ENCODE measurements around the gene RCCD1. TPM values are rescaled to one million over a fixed set of nuclear protein-coding genes. Genes with fewer than 3 reads are reported as not detected.

The RCCD1 gene
- total RNA-seq, 1 donor from 2014 or later: 11.5 TPM

GRCh38 chr15:90988296-90988695 lies 33.6 kb downstream of the RCCD1 start:
- Mint-ChIP-seq H3K27me3 (ENCODE audit: unreplicated experiment) (peaks cover 2% of the 10 kb centered on the region), H3K4me3 (ENCODE audit: unreplicated experiment) (no peak overlapping the region), H3K9me3 (ENCODE audit: unreplicated experiment) (peaks cover 5% of the 10 kb centered on the region), H3K27ac (ENCODE audit: unreplicated experiment) (no peak overlapping the region), H3K36me3 (ENCODE audit: unreplicated experiment) (no peaks in the 10 kb centered on the region), H3K4me1 (ENCODE audit: low read depth, unreplicated experiment) (no peaks in the 10 kb centered on the region)
- TF ChIP-seq CTCF (IDR thresholded peaks at IDR 0.05; ENCODE audit: partially characterized antibody, unreplicated experiment): no peak
- no peak for DNase-seq

- no peak for TF ChIP-seq CTCF (IDR thresholded peaks at IDR 0.05; ENCODE audit: partially characterized antibody, unreplicated experiment)
- Mint-ChIP-seq H3K36me3 (ENCODE audit: unreplicated experiment) (no peaks in the 10 kb centered on the region), H3K9me3 (ENCODE audit: unreplicated experiment) (peaks cover 10% of the 10 kb centered on the region), H3K4me3 (ENCODE audit: unreplicated experiment) (no peak overlapping the region), H3K27me3 (ENCODE audit: unreplicated experiment) (peaks cover 2% of the 10 kb centered on the region), H3K27ac (ENCODE audit: unreplicated experiment) (no peak overlapping the region), H3K4me1 (ENCODE audit: low read depth, unreplicated experiment) (no peaks in the 10 kb centered on the region)
- DNase-seq: no peak
These were observed 34.5 kb downstream of the RCCD1 start for GRCh38 chr15:90989040-90989768.

GRCh38 chr15:90990446-90990845 lies 35.8 kb downstream of the RCCD1 start:
- no peak overlapping the region for H3K27ac Mint-ChIP-seq (ENCODE audit: unreplicated experiment)
- TF ChIP-seq CTCF (IDR thresholded peaks at IDR 0.05; ENCODE audit: partially characterized antibody, unreplicated experiment): no peak
- no peak for DNase-seq
- H3K4me1 Mint-ChIP-seq (ENCODE audit: low read depth, unreplicated experiment): peaks cover 4% of the 10 kb centered on the region
- no peak overlapping the region for H3K4me3 Mint-ChIP-seq (ENCODE audit: unreplicated experiment)
- no peaks in the 10 kb centered on the region for H3K36me3 Mint-ChIP-seq (ENCODE audit: unreplicated experiment)
- H3K9me3 Mint-ChIP-seq (ENCODE audit: unreplicated experiment): peaks cover 8% of the 10 kb centered on the region
- H3K27me3 Mint-ChIP-seq (ENCODE audit: unreplicated experiment): peaks cover 6% of the 10 kb centered on the region

- peak overlapping the region; percentile 9 for H3K4me3 Mint-ChIP-seq (ENCODE audit: unreplicated experiment)
- peaks cover 5% of the 10 kb centered on the region for H3K4me1 Mint-ChIP-seq (ENCODE audit: low read depth, unreplicated experiment)
- TF ChIP-seq CTCF (IDR thresholded peaks at IDR 0.05; ENCODE audit: partially characterized antibody, unreplicated experiment): no peak
- DNase-seq: no peak
- H3K9me3 Mint-ChIP-seq (ENCODE audit: unreplicated experiment): peaks cover 8% of the 10 kb centered on the region
- H3K36me3 Mint-ChIP-seq (ENCODE audit: unreplicated experiment): no peaks in the 10 kb centered on the region
- H3K27me3 Mint-ChIP-seq (ENCODE audit: unreplicated experiment): peaks cover 6% of the 10 kb centered on the region
- H3K27ac Mint-ChIP-seq (ENCODE audit: unreplicated experiment): no peak overlapping the region
These were observed 37.1 kb downstream of the RCCD1 start for GRCh38 chr15:90991587-90992285.

GRCh38 chr15:90994059-90994416 lies 39.4 kb downstream of the RCCD1 start:
- peaks cover 9% of the 10 kb centered on the region for H3K27me3 Mint-ChIP-seq (ENCODE audit: unreplicated experiment)
- TF ChIP-seq CTCF (IDR thresholded peaks at IDR 0.05; ENCODE audit: partially characterized antibody, unreplicated experiment): no peak
- peaks cover 8% of the 10 kb centered on the region for H3K9me3 Mint-ChIP-seq (ENCODE audit: unreplicated experiment)
- H3K4me3 Mint-ChIP-seq (ENCODE audit: unreplicated experiment): peak overlapping the region; percentile 98
- H3K27ac Mint-ChIP-seq (ENCODE audit: unreplicated experiment): peak overlapping the region; percentile 95
- peak; percentile 47 for DNase-seq
- H3K4me1 Mint-ChIP-seq (ENCODE audit: low read depth, unreplicated experiment): peaks cover 12% of the 10 kb centered on the region
- H3K36me3 Mint-ChIP-seq (ENCODE audit: unreplicated experiment): no peaks in the 10 kb centered on the region
